Left cardiac atrium (tissue), 4 donors: ENCODE data around the gene PHACTR1. TPM values are rescaled to one million over a fixed set of nuclear protein-coding genes. Genes with fewer than 3 reads are reported as not detected.

ENCODE experiments used
- ATAC-seq, 2 donors: fragments of 200-7000 bp; cut with Tn5 transposase; one replicate each; pipeline ENCODE4 v1.9.1; 2020; ENCODE audit warnings: mild to moderate bottlenecking in 2 of 2, moderate library complexity in 2 of 2
- DNase-seq: peaks from one replicate; pipeline ENCODE4 v3.0.0-alpha.2; 2020
- intact Hi-C, 2 donors: fragments of 100-400 bp; cut with DNase I; formaldehyde crosslinking; loops; one replicate each; pipeline versions ENCODE4 v1.14.1 to v1.15.1; 2022 to 2023
- total RNA-seq, 2 donors: library from RNA; stranded (reverse); fragmentation: NEBNext Ultra II Directional; extraction: Animal tissue kit (Norgen Biotek cat#: 25700); gene quantifications; one replicate each; pipeline ENCODE4 v1.2.1, GENCODE V29; 2021
- donor health status: DM: no; HTN: yes; CAD: no.
- donor health status: DM: no; HTN: yes; CAD: no; lungs with severe emphysema.
- donor health status: DM: yes; HTN: yes; CAD: no.
- donor health status: Dilated cardiomyopathy.

Gene PHACTR1
- total RNA-seq, 2 donors from 2014 or later: 12.2 to 16.0 TPM

GRCh38 chr6:12791371-12791770, 74.8 kb downstream of the PHACTR1 start:
- ATAC-seq: no peak
- intact Hi-C loops: no loop called here

GRCh38 chr6:12798326-12798725, 81.8 kb downstream of the PHACTR1 start:
- no peak for ATAC-seq
- intact Hi-C loops: no loop called here
- DNase-seq: no peak

More at GRCh38 chr6:12791371-12791770, 74.8 kb downstream of the PHACTR1 start:
- DNase-seq: no peak

GRCh38 chr6:12800120-12800519, 83.6 kb downstream of the PHACTR1 start:
- ATAC-seq: no peak
- intact Hi-C loops: no loop called here
- DNase-seq: no peak

GRCh38 chr6:12801141-12801540, 84.6 kb downstream of the PHACTR1 start:
- DNase-seq (no peak), ATAC-seq (no peak)
- intact Hi-C loops: no loop called here

- DNase-seq: no peak
- intact Hi-C loops: no loop called here
- no peak for ATAC-seq
Observed at GRCh38 chr6:12802440-12802839, 85.9 kb downstream of the PHACTR1 start.

GRCh38 chr6:12803486-12803885, 86.9 kb downstream of the PHACTR1 start:
- DNase-seq (no peak), ATAC-seq (no peak)
- intact Hi-C loops: no loop called here

- no peak for DNase-seq
- no peak for ATAC-seq
- intact Hi-C loops: no loop called here
Observed at GRCh38 chr6:12804952-12805645, 88.5 kb downstream of the PHACTR1 start.

- no peak for ATAC-seq
- no peak for DNase-seq
- intact Hi-C loops: no loop called here
Observed at GRCh38 chr6:12806136-12806535, 89.6 kb downstream of the PHACTR1 start.

GRCh38 chr6:12806796-12807195, 90.2 kb downstream of the PHACTR1 start:
- ATAC-seq (no peak), DNase-seq (no peak)
- intact Hi-C loops: no loop called here

- intact Hi-C loops: no loop called here
- no peak for DNase-seq
- no peak for ATAC-seq
Observed at GRCh38 chr6:12811519-12811918, 95.0 kb downstream of the PHACTR1 start.

GRCh38 chr6:12813321-12813720, 96.8 kb downstream of the PHACTR1 start:
- ATAC-seq (no peak), DNase-seq (no peak)

GRCh38 chr6:12814015-12814414, 97.4 kb downstream of the PHACTR1 start:
- intact Hi-C loops: no loop called here
- no peak for ATAC-seq
- no peak for DNase-seq

More at GRCh38 chr6:12813321-12813720, 96.8 kb downstream of the PHACTR1 start:
- intact Hi-C loops: no loop called here

- ATAC-seq (no peak), DNase-seq (no peak)
- intact Hi-C loops: no loop called here
Observed at GRCh38 chr6:12815089-12815488, 98.5 kb downstream of the PHACTR1 start.

- no peak for DNase-seq
- ATAC-seq: no peak
- intact Hi-C loops: no loop called here
Observed at GRCh38 chr6:12815884-12816600, 99.5 kb downstream of the PHACTR1 start.

- no peak for DNase-seq
- intact Hi-C loops: no loop called here
- no peak for ATAC-seq
Observed at GRCh38 chr6:12818324-12818723, 101.8 kb downstream of the PHACTR1 start.

- intact Hi-C loops: no loop called here
- DNase-seq (no peak), ATAC-seq (no peak)
Observed at GRCh38 chr6:12823847-12824246, 107.3 kb downstream of the PHACTR1 start.

- no peak for ATAC-seq
- no peak for DNase-seq
- intact Hi-C loops: no loop called here
Observed at GRCh38 chr6:12826584-12826983, 110.0 kb downstream of the PHACTR1 start.

- intact Hi-C loops: no loop called here
Observed at GRCh38 chr6:12827921-12828320, 111.4 kb downstream of the PHACTR1 start.

GRCh38 chr6:12832226-12832735, 115.7 kb downstream of the PHACTR1 start:
- no peak for DNase-seq
- intact Hi-C loops: no loop called here

More at GRCh38 chr6:12827921-12828320, 111.4 kb downstream of the PHACTR1 start:
- ATAC-seq (no peak), DNase-seq (no peak)

GRCh38 chr6:12836009-12836408, 119.4 kb downstream of the PHACTR1 start:
- ATAC-seq: no peak

More at GRCh38 chr6:12832226-12832735, 115.7 kb downstream of the PHACTR1 start:
- no peak for ATAC-seq

GRCh38 chr6:12841619-12842018, 125.1 kb downstream of the PHACTR1 start:
- ATAC-seq: no peak
- no peak for DNase-seq
- intact Hi-C loops: no loop called here

More at GRCh38 chr6:12836009-12836408, 119.4 kb downstream of the PHACTR1 start:
- intact Hi-C loops: no loop called here
- no peak for DNase-seq
